Measurements from ENCODE around the gene PPP4R3B.
A peak's percentile ranks its signal among the peaks of the same experiment; 100 is the strongest.
"Not testable (repeated sequence)": the region's sequence is repeated elsewhere in the genome, so short reads cannot be mapped to it uniquely, and the experiment has no call there.

The PPP4R3B gene

GRCh38 chr2:55595536-55595935 is 21.9 kb downstream of the PPP4R3B start:
- DNase-seq: no peak

- DNase-seq: no peak
These were observed 25.3 kb downstream of the PPP4R3B start for GRCh38 chr2:55592130-55592529.

GRCh38 chr2:55590810-55591440 is 26.5 kb downstream of the PPP4R3B start:
- peak; percentile 56 to 75 for DNase-seq

GRCh38 chr2:55585451-55586080 is 31.9 kb downstream of the PPP4R3B start:
- DNase-seq: peak; percentile 25 to 75

- no peak for DNase-seq
These were observed 35.4 kb downstream of the PPP4R3B start for GRCh38 chr2:55581874-55582547.

GRCh38 chr2:55581435-55581834 is 36.0 kb downstream of the PPP4R3B start:
- no peak for DNase-seq

- not testable (repeated sequence) for DNase-seq
These were observed 48.4 kb downstream of the PPP4R3B start for GRCh38 chr2:55569002-55569401.

- DNase-seq: no peak
These were observed 50.1 kb downstream of the PPP4R3B start for GRCh38 chr2:55567298-55567697.

- DNase-seq: no peak
These were observed 51.8 kb downstream of the PPP4R3B start for GRCh38 chr2:55565613-55566012.

- DNase-seq: no peak
These were observed 56.6 kb downstream of the PPP4R3B start for GRCh38 chr2:55560855-55561254.

GRCh38 chr2:55556809-55557208 is 60.6 kb downstream of the PPP4R3B start:
- no peak for DNase-seq

GRCh38 chr2:55555977-55556376 is 61.4 kb downstream of the PPP4R3B start:
- DNase-seq: peak in 1 of 2 experiments; percentile 24

GRCh38 chr2:55553321-55553720 is 64.1 kb downstream of the PPP4R3B start:
- no peak for DNase-seq

GRCh38 chr2:55550368-55551102 is 66.9 kb downstream of the PPP4R3B start:
- no peak for DNase-seq

- not testable (repeated sequence) for DNase-seq
These were observed 69.7 kb downstream of the PPP4R3B start for GRCh38 chr2:55547679-55548078.

GRCh38 chr2:55547001-55547400 is 70.4 kb downstream of the PPP4R3B start:
- no peak for DNase-seq

- no peak for DNase-seq
These were observed 86.8 kb downstream of the PPP4R3B start for GRCh38 chr2:55530539-55531081.

- no peak for DNase-seq
These were observed 91.2 kb downstream of the PPP4R3B start for GRCh38 chr2:55526174-55526573.

GRCh38 chr2:55524884-55525437 is 92.5 kb downstream of the PPP4R3B start:
- no peak for DNase-seq

- DNase-seq: no peak
These were observed 97.2 kb downstream of the PPP4R3B start for GRCh38 chr2:55519938-55520885.

- peak in 1 of 2 experiments; percentile 26 for DNase-seq
These were observed 98.6 kb downstream of the PPP4R3B start for GRCh38 chr2:55518841-55519165.
